Myocyte (in vitro differentiated cells): ENCODE results near the gene GRID2. TPM values are rescaled to one million over a fixed set of nuclear protein-coding genes. Genes with fewer than 3 reads are reported as not detected.

ENCODE experiments used
- DNase-seq: peaks from one replicate; pipeline ENCODE4 v3.0.0-alpha.2; 2012; ENCODE audit warnings: low read depth
- total RNA-seq: library from RNA; depleted of rRNA; stranded (reverse); fragments of >200 nt; gene quantifications from 2 replicates; pipeline ENCODE4 v1.2.3, GENCODE V29; 2014

Gene GRID2
- total RNA-seq, 1 donor from 2014 or later = 0.16 TPM

- no peak for DNase-seq
These were observed 1172.0 kb downstream of the GRID2 start for GRCh38 chr4:93475730-93476129.

GRCh38 chr4:93478805-93479204 is 1175.0 kb downstream of the GRID2 start:
- DNase-seq = no peak

DNA sequence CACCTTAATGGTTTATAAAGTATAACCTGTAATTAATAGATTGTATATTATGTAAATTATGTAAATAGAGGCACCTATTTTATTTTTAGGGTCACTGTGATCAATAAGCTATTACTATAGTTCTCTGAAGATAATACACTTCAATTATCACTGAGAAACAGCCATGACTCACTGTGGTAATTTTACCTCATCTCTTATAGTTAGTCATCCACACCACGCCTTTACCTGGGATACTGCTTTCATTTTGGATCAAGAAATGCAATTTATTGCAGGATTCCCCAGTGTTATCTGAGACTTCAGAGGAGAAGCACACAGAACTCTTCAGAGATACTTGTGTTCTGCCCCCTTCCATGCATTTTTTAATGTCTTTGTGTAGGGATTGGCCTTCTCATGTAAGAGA is 1176.7 kb downstream of the GRID2 start:
- no peak for DNase-seq

GRCh38 chr4:93495346-93495745 is 1191.6 kb downstream of the GRID2 start:
- DNase-seq = no peak

DNA sequence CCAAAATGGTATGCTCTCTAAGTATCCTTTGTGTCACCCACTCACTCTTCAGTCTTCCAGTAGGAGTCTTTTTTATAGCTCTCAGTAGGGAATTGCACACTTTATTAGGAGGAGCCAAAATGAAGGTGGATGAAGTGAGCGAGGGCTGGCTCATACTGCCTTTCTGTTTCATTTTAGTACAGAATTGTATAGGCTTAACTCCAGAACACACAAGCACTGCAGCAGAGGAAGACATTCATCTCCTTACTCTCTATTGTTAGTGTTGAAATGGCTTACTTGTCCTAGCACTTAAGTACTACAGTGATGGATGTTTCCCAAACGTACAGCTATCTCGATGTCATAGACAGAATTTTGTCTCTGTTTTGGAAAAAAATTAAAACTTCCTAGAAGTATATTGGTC is 1197.5 kb downstream of the GRID2 start:
- DNase-seq = no peak

- DNase-seq = no peak
These were observed 1198.2 kb downstream of the GRID2 start for GRCh38 chr4:93501946-93502345.

DNA sequence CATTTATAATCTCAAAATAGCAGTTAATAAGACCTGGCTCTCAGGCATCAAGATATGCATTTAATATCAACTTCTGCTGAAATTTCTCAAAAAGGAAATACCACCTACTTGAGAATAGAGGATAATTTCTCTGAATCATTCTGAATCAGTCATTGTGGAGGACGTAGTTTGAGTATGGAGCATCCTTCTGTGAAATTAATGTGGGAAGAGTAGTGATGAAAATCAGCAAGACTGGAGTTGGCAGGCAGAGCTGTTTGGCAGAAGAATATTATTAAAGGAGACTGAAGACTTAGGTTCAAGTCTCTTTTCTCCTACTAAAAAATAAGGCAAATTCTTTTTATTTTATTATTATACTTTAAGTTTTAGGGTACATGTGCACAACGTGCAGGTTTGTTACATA is 1199.2 kb downstream of the GRID2 start:
- no peak for DNase-seq

DNA sequence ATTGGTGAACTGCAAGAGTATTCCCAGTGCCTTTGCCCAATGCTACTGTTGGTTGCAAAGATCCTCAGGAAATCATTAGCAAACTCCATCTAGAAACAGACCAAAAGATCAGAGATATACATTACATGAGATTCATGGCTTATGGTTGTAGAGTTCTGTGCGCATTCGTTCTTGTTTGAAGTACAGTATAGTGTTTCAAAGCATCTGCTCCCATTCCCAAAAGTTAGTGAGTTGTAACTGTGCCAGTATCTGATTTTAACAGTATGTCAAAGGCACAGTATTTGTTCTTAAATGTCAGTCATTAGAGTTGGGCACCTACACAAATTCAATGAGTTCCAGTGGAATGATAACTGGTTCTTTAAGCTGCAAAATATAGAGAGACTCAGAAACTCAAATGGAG is 1210.1 kb downstream of the GRID2 start:
- DNase-seq = no peak

GRCh38 chr4:93515208-93515607 is 1211.4 kb downstream of the GRID2 start:
- DNase-seq = no peak

DNA sequence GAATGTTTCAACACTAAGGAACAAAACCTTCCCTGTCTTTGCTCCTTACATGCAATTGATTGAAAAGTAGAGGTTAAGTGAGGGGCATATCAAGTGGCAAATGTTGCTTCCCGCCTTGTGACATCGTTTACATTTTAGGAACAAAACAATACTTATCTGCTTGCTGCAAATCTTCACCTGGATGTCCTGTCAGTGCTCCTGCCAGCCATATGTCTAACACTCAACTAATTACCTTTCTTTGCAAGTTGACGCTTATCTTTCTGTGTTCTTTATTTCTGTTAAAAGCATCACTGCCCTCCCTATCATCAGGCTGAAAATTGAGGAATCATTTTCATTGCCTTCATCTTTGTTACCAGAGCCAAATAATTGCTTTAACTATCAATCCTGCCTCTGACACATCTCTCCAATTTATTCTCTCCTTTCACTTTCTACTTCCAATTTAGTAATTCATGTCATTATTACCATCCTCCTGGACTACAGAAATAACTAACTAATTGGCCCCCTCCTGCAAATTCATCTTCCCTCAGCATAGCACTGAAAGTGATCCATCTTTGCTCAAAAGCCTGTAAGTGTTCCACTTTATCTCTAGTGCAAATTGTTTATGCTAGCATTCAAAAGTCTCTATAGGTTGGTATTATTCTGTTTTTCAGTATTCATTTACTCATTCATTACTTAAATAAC is 1226.1 kb downstream of the GRID2 start:
- no peak for DNase-seq

GRCh38 chr4:93532234-93532633 is 1228.5 kb downstream of the GRID2 start:
- DNase-seq = no peak

DNA sequence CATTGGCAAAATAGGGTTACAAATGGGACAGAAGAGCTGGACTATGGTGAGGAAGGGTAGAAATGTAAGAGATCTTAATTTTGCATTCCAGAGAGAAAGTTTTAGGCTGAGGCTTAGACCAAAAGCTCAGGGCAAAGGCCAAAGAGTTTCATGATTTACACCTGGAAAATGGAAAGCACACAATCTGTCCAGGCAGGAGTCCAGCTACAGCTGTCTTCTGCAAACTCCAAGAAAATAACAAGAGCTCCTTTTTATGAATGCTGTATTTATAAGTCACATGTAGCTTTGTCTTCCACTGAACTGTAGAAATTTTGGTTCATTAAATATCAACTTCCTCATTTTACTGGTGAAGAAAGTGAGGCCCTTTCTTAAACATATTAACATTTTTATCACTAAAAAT is 1236.8 kb downstream of the GRID2 start:
- no peak for DNase-seq

- no peak for DNase-seq
These were observed 1258.1 kb downstream of the GRID2 start for GRCh38 chr4:93561842-93562241.

- no peak for DNase-seq
These were observed 1265.0 kb downstream of the GRID2 start for GRCh38 chr4:93568758-93569157.

- DNase-seq = no peak
These were observed 1269.5 kb downstream of the GRID2 start for GRCh38 chr4:93573285-93573684.

DNA sequence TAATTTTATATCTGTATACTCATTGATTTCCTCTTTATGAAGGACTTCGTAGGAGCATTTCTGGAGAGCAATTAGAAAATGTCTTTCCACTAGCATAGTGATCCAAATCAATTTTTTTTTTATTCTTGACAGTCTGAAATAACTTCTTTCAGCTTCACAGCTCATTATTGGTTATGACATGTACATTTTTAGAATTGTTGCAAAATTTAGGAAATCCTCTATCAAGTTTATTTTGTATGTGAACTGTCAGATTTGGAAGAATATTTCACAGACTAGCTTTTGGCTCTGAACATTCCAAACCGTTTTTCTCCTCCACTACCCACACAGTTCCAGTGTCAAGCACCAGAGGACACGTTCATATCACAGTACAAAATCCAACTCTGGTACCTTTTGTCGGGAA is 1275.2 kb downstream of the GRID2 start:
- DNase-seq = no peak

DNA sequence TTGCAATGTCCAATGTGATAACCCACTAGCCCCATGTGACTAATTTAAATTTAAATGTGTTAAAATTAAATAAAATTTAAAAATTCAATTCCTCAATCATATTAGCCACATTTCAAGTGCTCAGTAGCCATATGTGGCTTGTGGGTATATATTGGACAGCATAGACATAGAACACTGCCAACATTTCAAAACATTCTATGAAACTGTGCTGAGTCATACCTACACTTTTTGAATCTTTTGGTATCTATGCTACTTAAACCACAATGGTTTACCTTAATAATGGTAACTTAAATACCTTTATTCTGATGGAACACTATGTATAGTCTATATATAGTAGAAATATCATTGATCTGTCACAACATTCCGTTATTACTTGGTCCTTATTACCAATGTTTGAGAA is 1301.4 kb downstream of the GRID2 start:
- DNase-seq = no peak

DNA sequence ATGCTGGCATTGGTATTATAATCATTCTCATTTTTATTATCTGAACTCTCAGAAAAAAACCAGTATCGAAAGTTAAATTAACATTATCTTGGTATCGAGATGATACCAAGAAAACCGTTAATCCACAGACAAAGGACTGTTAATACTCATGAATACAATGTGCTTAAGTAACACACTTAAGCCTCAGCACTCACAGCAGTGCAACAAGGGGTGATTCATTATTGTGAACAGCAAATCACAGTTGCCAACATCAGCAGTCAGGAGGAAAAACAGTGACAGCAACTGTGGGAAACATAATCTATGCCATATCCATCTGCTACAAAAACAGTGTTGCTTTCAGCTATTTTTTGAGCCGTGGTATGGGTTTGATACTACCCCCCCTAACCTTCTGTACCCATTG is 1313.8 kb downstream of the GRID2 start:
- no peak for DNase-seq

GRCh38 chr4:93633721-93634120 is 1330.0 kb downstream of the GRID2 start:
- no peak for DNase-seq

DNA sequence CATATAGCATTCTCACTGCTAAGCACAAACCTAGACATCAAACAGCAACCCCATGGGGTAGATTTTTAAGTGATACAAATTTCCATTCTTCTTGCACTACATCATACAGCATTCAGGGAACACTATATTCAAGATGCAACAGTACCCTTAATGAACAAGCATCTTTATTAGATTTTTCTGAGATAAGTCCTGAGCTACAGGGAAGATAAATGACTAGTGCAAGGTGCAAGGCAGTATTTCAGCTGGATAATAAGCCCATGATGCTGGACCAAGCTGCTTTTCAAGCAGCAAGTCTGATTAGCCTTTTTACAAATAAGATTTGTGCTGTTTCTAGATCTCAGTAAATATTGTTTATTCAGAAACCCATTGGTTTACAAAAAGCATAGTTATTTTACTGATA is 1332.2 kb downstream of the GRID2 start:
- no peak for DNase-seq

GRCh38 chr4:93645120-93645519 is 1341.4 kb downstream of the GRID2 start:
- DNase-seq = no peak

- DNase-seq = no peak
These were observed 1342.6 kb downstream of the GRID2 start for GRCh38 chr4:93646233-93646930.

- no peak for DNase-seq
These were observed 1344.5 kb downstream of the GRID2 start for GRCh38 chr4:93648258-93648657.
